OCI-LY3 (cell line): Measurements from ENCODE around the gene MAPK7.

ENCODE experiments used
- H2AFZ ChIP-seq: fragments of 200-600, 300-600 bp; shearing (Covaris generic); 2 replicates; pipeline ENCODE4 v1.6.0; 2014; ENCODE audit warnings: antibody characterized with exemption, low read depth, low read length
- H3K27ac ChIP-seq: fragments of 200-600, 300-600 bp; sonication (generic); 2 replicates; pipeline ENCODE4 v1.5.1; 2014; ENCODE audit warnings: mild to moderate bottlenecking, low read length, moderate library complexity, mixed read lengths
- H3K27me3 ChIP-seq: fragments of 200-600, 300-600 bp; sonication (generic); 2 replicates; pipeline ENCODE4 v1.6.1; 2014; ENCODE audit warnings: low read depth, low read length, mixed read lengths
- H3K36me3 ChIP-seq: fragments of 200-600, 300-600 bp; sonication (generic); replicated peaks from 2 replicates; pipeline ENCODE3; 2014; ENCODE audit warnings: low read depth, low read length, mixed read lengths
- H3K4me1 ChIP-seq: fragments of 300-600, 200-600 bp; sonication (generic); 2 replicates; pipeline ENCODE4 v1.6.1; 2014; ENCODE audit warnings: low read length, mixed read lengths
- H3K4me2 ChIP-seq: fragments of 200-600, 300-600 bp; sonication (generic); 2 replicates; pipeline ENCODE4 v1.6.1; 2014; ENCODE audit warnings: low read length, mixed read lengths
- H3K4me3 ChIP-seq: fragments of 300-600, 200-600 bp; sonication (generic); 2 replicates; pipeline ENCODE4 v1.5.1; 2014; ENCODE audit warnings: antibody characterized with exemption, mild to moderate bottlenecking, low read length, moderate library complexity
- H3K79me2 ChIP-seq: fragments of 300-600, 200-600 bp; shearing (Covaris generic); 2 replicates; pipeline ENCODE4 v1.6.1; 2014; ENCODE audit warnings: mild to moderate bottlenecking, low read length, mixed read lengths
- H3K9ac ChIP-seq: fragments of 300-600, 200-600 bp; shearing (Covaris generic); 2 replicates; pipeline ENCODE4 v1.6.0; 2014; ENCODE audit warnings: mild to moderate bottlenecking, low read length, moderate library complexity
- H3K9me3 ChIP-seq: fragments of 200-600, 300-600 bp; shearing (Covaris generic); 2 replicates; pipeline ENCODE4 v1.6.1; 2014; ENCODE audit warnings: low read length, mixed read lengths; ENCODE audit not compliant: insufficient read depth
- H4K20me1 ChIP-seq: fragments of 200-600, 300-600 bp; sonication (generic); 2 replicates; pipeline ENCODE4 v1.6.1; 2016; ENCODE audit warnings: low read length, mixed read lengths; ENCODE audit not compliant: insufficient read depth
- EZH2phosphoT487 ChIP-seq: fragments of 200-600 bp; shearing (Covaris generic); IDR thresholded peaks from 2 replicates; pipeline ENCODE4 v1.6.1; 2018; ENCODE audit warnings: antibody characterized with exemption, mixed run types, low read depth
- TF ChIP-seq, protein P1 (sequence below): fragments of 200-600, 300-600 bp; sonication (generic); IDR thresholded peaks from 2 replicates; pipeline ENCODE4 v1.5.1; 2014; ENCODE audit warnings: antibody characterized with exemption, low read length, low read depth

Gene MAPK7

DNA sequence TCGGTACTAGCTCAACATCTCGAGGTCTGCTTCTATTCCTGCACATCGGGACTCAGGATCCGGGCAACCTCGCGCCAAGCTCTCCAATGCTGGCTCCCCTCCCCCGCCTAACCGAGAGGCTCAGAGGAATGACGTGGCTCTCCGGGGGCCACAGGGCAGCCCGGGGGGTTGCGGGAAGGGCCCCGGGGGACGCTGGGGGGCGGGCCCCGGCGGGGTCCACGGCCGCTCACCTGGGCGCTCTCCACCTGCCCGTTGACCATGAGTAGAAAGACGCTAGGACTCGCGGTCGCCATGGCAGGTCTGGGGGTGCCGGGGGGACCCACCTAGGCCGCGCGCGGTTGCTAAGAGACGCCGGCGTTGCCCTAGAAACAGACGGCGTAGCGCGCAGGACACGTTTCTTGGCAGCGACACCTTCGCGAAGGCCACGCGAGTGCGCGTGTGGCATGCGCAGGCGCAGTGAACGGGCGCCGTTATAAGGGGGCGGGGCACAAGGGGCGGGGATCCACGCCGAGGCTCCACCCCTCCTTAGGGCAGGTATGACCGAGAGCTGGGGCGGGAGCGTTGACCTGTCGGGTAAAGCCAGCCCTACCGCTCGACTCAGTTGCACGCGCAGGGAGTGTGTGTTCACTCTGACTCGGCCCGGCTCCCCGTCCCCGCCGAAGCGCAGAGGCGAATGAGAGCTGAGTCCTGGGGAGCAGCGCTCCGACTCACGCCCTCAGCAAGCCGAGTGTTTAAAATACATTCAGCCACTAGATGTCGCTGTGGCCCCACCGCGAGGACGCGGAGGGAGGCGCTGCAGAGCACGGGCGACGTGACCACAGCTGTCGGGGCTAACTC, 15.8 kb upstream of the MAPK7 start, which contains the start of gene B9D1:
Gene B9D1 (minus strand): TSS at position 447 of the 837 bp plus-strand sequence. CDS start 154 bp downstream, at position 293.
- Histone ChIP-seq H3K9ac (peak within 1 kb of the TSS; percentile 68), H3K27ac (no peak within 1 kb of the TSS)

DNA sequence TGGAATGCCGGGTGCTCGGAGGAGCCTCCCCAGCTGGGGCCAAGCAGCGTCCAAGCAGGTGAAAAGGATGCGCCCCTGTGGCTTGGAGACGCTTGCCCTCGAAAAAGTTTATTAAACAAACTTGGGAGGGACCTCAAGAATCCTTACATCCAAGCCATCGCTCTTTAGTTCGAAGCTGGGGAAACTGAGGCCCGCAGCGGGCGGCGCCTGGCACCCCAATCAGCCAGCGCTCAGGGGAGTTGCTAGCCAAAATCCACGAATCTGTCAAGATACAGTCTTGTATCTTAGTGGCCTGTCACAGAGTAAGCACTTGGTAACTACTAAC, 15.2 kb upstream of the MAPK7 start:
- no peaks in the 10 kb centered on the region for H3K27me3 ChIP-seq
- TF ChIP-seq, protein P1, sequence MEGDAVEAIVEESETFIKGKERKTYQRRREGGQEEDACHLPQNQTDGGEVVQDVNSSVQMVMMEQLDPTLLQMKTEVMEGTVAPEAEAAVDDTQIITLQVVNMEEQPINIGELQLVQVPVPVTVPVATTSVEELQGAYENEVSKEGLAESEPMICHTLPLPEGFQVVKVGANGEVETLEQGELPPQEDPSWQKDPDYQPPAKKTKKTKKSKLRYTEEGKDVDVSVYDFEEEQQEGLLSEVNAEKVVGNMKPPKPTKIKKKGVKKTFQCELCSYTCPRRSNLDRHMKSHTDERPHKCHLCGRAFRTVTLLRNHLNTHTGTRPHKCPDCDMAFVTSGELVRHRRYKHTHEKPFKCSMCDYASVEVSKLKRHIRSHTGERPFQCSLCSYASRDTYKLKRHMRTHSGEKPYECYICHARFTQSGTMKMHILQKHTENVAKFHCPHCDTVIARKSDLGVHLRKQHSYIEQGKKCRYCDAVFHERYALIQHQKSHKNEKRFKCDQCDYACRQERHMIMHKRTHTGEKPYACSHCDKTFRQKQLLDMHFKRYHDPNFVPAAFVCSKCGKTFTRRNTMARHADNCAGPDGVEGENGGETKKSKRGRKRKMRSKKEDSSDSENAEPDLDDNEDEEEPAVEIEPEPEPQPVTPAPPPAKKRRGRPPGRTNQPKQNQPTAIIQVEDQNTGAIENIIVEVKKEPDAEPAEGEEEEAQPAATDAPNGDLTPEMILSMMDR = no peak
- H3K9ac ChIP-seq = no peak overlapping the region
- H3K27ac ChIP-seq = no peak overlapping the region
- H3K36me3 ChIP-seq = no peaks in the 10 kb centered on the region
- H3K9me3 ChIP-seq = no peaks in the 10 kb centered on the region
- no peaks in the 10 kb centered on the region for H3K79me2 ChIP-seq
- H3K4me3 ChIP-seq = peak overlapping the region; percentile 87
- no peaks in the 10 kb centered on the region for H3K4me1 ChIP-seq
- no peaks in the 10 kb centered on the region for H4K20me1 ChIP-seq
- no peak overlapping the region for H2AFZ ChIP-seq
- peak overlapping the region; percentile 60 for H3K4me2 ChIP-seq

More for the DNA sequence above, 15.8 kb upstream of the MAPK7 start, which contains the start of gene B9D1:
- no peaks in the 10 kb centered on the region for H3K4me1 ChIP-seq
- peak within 1 kb of the TSS; percentile 30; the same call in 1 of the 2 replicates for H2AFZ ChIP-seq
- no peaks in the 10 kb centered on the region for H3K36me3 ChIP-seq
- peak within 1 kb of the TSS; percentile 87 for H3K4me3 ChIP-seq
- no peaks in the 10 kb centered on the region for H4K20me1 ChIP-seq
- no peaks in the 10 kb centered on the region for H3K79me2 ChIP-seq
- no peaks in the 10 kb centered on the region for H3K9me3 ChIP-seq
- TF ChIP-seq EZH2phosphoT487 = no peak
- TF ChIP-seq, protein P1 = peak; percentile 63
- H3K27me3 ChIP-seq = no peaks in the 10 kb centered on the region
- H3K4me2 ChIP-seq = peak within 1 kb of the TSS; percentile 65

DNA sequence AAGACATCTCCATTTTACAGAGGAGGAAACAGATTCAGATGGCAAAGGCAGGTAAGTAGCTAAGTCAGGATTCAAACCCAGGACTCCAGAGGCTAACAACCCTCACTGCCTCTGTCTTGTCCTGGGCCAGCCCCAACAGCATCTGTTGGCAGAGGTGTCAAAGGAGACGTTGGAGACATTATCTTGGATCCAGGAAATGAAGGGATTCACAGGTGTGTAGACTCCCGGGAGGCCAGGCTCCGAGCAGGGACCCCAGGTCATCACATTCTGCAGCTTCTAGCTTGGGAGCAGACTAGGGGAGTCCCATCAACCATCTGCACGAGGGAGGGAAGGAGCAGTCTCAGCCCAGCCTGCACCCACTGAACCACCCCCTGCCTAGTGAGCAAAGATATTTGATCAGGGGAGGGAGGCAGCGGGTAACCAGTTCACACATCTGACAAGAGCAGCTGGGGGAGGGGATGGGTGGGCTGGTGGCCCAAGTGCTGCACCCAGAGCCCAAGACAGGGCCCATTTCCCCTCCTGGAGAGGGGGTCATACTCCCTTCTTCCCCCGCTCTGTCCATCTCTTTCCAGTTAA, 14.8 kb upstream of the MAPK7 start:
- H3K36me3 ChIP-seq = no peaks in the 10 kb centered on the region
- H3K79me2 ChIP-seq = no peaks in the 10 kb centered on the region
- no peaks in the 10 kb centered on the region for H3K4me1 ChIP-seq
- no peak overlapping the region for H3K9ac ChIP-seq
- peak overlapping the region; percentile 87; the same call in 1 of the 2 replicates for H3K4me3 ChIP-seq
- H3K27me3 ChIP-seq = no peaks in the 10 kb centered on the region
- H3K9me3 ChIP-seq = no peaks in the 10 kb centered on the region
- no peaks in the 10 kb centered on the region for H4K20me1 ChIP-seq
- TF ChIP-seq, protein P1 = no peak
- no peak for TF ChIP-seq EZH2phosphoT487
- no peak overlapping the region for H3K27ac ChIP-seq
- no peak overlapping the region for H2AFZ ChIP-seq
- H3K4me2 ChIP-seq = peak overlapping the region; percentile 60

DNA sequence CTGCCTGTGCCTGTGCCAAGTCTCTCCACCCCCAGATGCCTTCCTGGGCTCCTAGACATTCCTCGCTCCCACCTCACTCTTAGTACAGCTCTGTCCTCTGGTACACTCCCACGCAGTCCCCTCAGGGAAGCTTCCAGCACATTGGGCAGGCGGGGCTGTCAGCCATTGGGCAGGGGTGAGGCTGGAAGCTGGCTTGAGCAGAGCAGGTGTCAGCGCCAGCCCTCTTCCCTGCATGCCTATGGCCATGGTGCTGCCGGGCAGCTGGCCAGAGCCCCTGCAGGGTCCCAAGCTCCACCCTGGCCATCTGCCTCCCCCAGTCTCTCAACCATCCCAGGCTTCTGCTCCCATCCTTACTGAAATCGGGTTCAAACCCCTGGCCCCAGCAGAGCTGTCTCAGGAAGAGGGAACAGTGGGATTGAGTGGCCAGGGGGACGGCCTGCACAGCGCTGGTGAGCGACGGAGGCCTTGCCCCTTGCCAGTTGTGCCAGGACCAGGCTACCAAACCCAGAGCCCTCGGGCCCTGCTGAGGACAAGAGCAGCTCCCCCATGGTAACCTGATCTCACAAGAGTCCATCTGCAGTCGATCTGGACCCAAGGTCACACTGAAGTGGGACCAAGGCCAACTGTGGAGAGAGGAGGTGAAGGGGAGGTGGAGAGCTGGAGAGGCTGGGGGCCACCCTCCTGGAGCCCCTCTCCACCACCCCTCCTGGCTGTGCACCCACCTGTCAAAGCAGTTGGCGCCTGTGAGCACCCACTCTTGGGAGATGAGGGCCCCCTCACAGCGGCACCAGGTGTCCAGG, 13.4 kb upstream of the MAPK7 start:
- no peaks in the 10 kb centered on the region for H3K27me3 ChIP-seq
- no peak overlapping the region for H3K9ac ChIP-seq
- no peaks in the 10 kb centered on the region for H3K4me1 ChIP-seq
- no peak overlapping the region for H2AFZ ChIP-seq
- no peak overlapping the region for H3K27ac ChIP-seq
- H3K36me3 ChIP-seq = no peaks in the 10 kb centered on the region
- H3K9me3 ChIP-seq = no peaks in the 10 kb centered on the region
- H3K4me3 ChIP-seq = no peak overlapping the region
- H4K20me1 ChIP-seq = no peaks in the 10 kb centered on the region
- no peaks in the 10 kb centered on the region for H3K79me2 ChIP-seq
- TF ChIP-seq, protein P1 = no peak
- no peak for TF ChIP-seq EZH2phosphoT487
- H3K4me2 ChIP-seq = no peak overlapping the region
